GM18505 (cell line): ENCODE data around the gene TTLL11.

Experiments
- ATAC-seq: cut with Tn5 transposase; IDR thresholded peaks from one replicate; pipeline ENCODE4 v1.9.1; 2021; ENCODE audit not compliant: unreplicated experiment
- POLR2A ChIP-seq: IDR thresholded peaks from 4 replicates; pipeline ENCODE4 v1.6.1; 2011; ENCODE audit warnings: borderline replicate concordance; ENCODE audit not compliant: insufficient read depth, insufficient read length; ENCODE audit errors: extremely low read depth

The TTLL11 gene

GRCh38 chr9:122091682-122092592, 1.2 kb downstream of the TTLL11 start:
- ATAC-seq, result no peak
- no peak for TF ChIP-seq POLR2A

GRCh38 chr9:122090981-122091380, 2.1 kb downstream of the TTLL11 start:
- no peak for TF ChIP-seq POLR2A
- no peak for ATAC-seq

- ATAC-seq, result no peak
- TF ChIP-seq POLR2A, result no peak
Measured at GRCh38 chr9:122090287-122090883, 2.7 kb downstream of the TTLL11 start.

- TF ChIP-seq POLR2A, result no peak
- no peak for ATAC-seq
Measured at GRCh38 chr9:122088880-122089706, 4.0 kb downstream of the TTLL11 start.

- ATAC-seq, result no peak
- TF ChIP-seq POLR2A, result no peak
Measured at GRCh38 chr9:122087406-122088200, 5.5 kb downstream of the TTLL11 start.

- ATAC-seq, result no peak
- no peak for TF ChIP-seq POLR2A
Measured at GRCh38 chr9:122086873-122087272, 6.2 kb downstream of the TTLL11 start.

GRCh38 chr9:122085260-122085659, 7.8 kb downstream of the TTLL11 start:
- ATAC-seq, result no peak

GRCh38 chr9:122084026-122084675, 9.0 kb downstream of the TTLL11 start:
- no peak for ATAC-seq

More at GRCh38 chr9:122085260-122085659, 7.8 kb downstream of the TTLL11 start:
- no peak for TF ChIP-seq POLR2A

GRCh38 chr9:122080986-122081385, 12.1 kb downstream of the TTLL11 start:
- no peak for TF ChIP-seq POLR2A
- no peak for ATAC-seq

More at GRCh38 chr9:122084026-122084675, 9.0 kb downstream of the TTLL11 start:
- TF ChIP-seq POLR2A, result no peak

- no peak for TF ChIP-seq POLR2A
- no peak for ATAC-seq
Measured at GRCh38 chr9:122078557-122078956, 14.6 kb downstream of the TTLL11 start.

- no peak for ATAC-seq
Measured at GRCh38 chr9:122076773-122077172, 16.3 kb downstream of the TTLL11 start.

GRCh38 chr9:122076117-122076516, 17.0 kb downstream of the TTLL11 start:
- no peak for ATAC-seq
- no peak for TF ChIP-seq POLR2A

More at GRCh38 chr9:122076773-122077172, 16.3 kb downstream of the TTLL11 start:
- no peak for TF ChIP-seq POLR2A
